Muscle layer of duodenum (tissue), 2 donors: ENCODE measurements around the gene ZNF132.

Source experiments
- H3K27ac ChIP-seq: one replicate; pipeline ENCODE4 v1.7.0; 2013; ENCODE audit warnings: mild to moderate bottlenecking, low read length
- H3K27me3 ChIP-seq: one replicate; pipeline ENCODE4 v1.7.0; 2013; ENCODE audit warnings: low read depth, mild to moderate bottlenecking, control low read depth, low read length
- H3K36me3 ChIP-seq, 2 donors: one replicate each; pipeline ENCODE4 v1.7.0; 2013; ENCODE audit warnings: low read length in 2 of 2, control low read depth in 1 of 2, mild to moderate bottlenecking in 1 of 2; ENCODE audit not compliant: insufficient read depth in 2 of 2, control insufficient read depth in 1 of 2
- H3K4me1 ChIP-seq, 2 donors: one replicate each; pipeline ENCODE4 v1.7.0; 2013; ENCODE audit warnings: low read length in 2 of 2, mild to moderate bottlenecking in 2 of 2, control low read depth in 1 of 2, moderate library complexity in 1 of 2; ENCODE audit not compliant: insufficient read depth in 2 of 2, control insufficient read depth in 1 of 2
- H3K4me3 ChIP-seq, 2 donors: one replicate each; pipeline ENCODE4 v1.7.0; 2013; ENCODE audit warnings: low read length in 2 of 2, low read depth in 1 of 2, mild to moderate bottlenecking in 1 of 2
- H3K9me3 ChIP-seq, 2 donors: one replicate each; pipeline ENCODE4 v1.7.0; 2013; ENCODE audit warnings: low read length in 2 of 2, control low read depth in 1 of 2, mild to moderate bottlenecking in 1 of 2; ENCODE audit not compliant: control insufficient read depth in 1 of 2
- donor health status: healthy.

The ZNF132 gene

DNA sequence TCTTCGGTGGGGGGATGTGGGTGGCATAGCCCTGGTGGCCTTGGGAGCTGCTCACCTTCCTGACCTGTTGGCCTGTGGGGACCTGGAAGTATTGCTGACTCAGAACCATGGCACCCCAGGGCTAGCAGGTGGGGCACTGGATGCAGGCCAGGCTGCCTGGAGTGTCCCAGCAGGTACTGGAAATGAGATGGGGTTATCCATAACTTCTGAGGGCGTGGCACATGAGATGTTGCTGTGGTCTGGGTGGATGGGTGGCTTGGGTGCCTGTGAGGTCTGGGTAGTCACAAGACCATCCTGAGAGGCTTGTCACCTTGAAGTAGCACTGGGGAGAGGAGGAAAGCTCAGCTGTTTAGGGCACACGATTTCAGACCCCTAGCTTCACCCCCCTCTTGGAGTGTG is 45.1 kb downstream of the ZNF132 start:
- peaks cover 30 to 33% of the 10 kb centered on the region in 2 donors for H3K36me3 ChIP-seq
- no peak overlapping the region for H3K4me3 ChIP-seq
- peaks cover 0 to 3% of the 10 kb centered on the region in 2 donors for H3K4me1 ChIP-seq
- no peak overlapping the region for H3K27ac ChIP-seq
- H3K9me3 ChIP-seq: no peaks in the 10 kb centered on the region
- H3K27me3 ChIP-seq: peaks cover 20% of the 10 kb centered on the region

DNA sequence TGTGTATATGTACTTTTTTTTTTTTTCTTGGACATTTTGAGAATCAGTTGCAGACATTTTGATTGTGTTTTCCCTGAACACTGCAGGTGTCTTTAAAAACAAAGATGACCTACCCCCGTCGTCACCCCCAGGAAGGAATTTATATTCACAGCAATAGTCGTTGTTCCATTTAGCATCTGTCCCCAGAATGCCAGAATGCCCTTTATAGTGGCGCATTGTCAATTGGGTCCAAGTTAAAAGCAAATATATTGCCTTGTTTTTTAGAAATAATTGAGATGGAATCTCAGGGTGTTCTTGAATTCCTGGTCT is 46.3 kb downstream of the ZNF132 start:
- Histone ChIP-seq H3K4me1 (peaks cover 0 to 3% of the 10 kb centered on the region in 2 donors), H3K27ac (no peak overlapping the region), H3K4me3 (no peak overlapping the region), H3K36me3 (peaks cover 35 to 38% of the 10 kb centered on the region in 2 donors), H3K27me3 (peaks cover 20% of the 10 kb centered on the region), H3K9me3 (no peaks in the 10 kb centered on the region)

GRCh38 chr19:58392945-58393724 is 46.8 kb downstream of the ZNF132 start:
- H3K36me3 ChIP-seq: peaks cover 35 to 38% of the 10 kb centered on the region in 2 donors
- H3K27me3 ChIP-seq: peaks cover 20% of the 10 kb centered on the region
- H3K4me1 ChIP-seq: peaks cover 0 to 6% of the 10 kb centered on the region in 2 donors
- H3K4me3 ChIP-seq: no peak overlapping the region
- no peak overlapping the region for H3K27ac ChIP-seq
- no peaks in the 10 kb centered on the region for H3K9me3 ChIP-seq

DNA sequence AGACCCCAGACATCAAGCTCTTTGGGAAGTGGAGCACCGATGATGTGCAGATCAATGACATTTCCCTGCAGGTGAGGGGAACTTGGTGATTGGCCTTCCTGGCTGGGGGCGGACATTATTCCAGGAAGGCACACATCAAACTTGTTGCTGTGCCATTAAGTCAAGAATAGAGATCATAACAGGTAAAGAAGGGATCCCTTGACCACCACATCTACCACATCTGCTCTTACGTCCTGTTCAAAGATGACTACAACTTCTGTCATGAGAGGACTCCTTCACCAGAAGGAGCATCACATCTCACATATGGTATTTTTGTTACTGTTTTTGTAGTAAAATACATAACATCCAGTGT is 51.8 kb downstream of the ZNF132 start:
- peak overlapping the region; percentile 87 to 98 for H3K4me3 ChIP-seq
- peaks cover 5 to 25% of the 10 kb centered on the region in 2 donors for H3K4me1 ChIP-seq
- H3K27me3 ChIP-seq: no peaks in the 10 kb centered on the region
- no peaks in the 10 kb centered on the region for H3K9me3 ChIP-seq
- H3K27ac ChIP-seq: no peak overlapping the region
- H3K36me3 ChIP-seq: peaks cover 15 to 20% of the 10 kb centered on the region in 2 donors

GRCh38 chr19:58387338-58388174 is 52.4 kb downstream of the ZNF132 start:
- no peaks in the 10 kb centered on the region for H3K9me3 ChIP-seq
- H3K4me1 ChIP-seq: peaks cover 5 to 25% of the 10 kb centered on the region in 2 donors
- H3K27ac ChIP-seq: peak overlapping the region; percentile 98
- H3K27me3 ChIP-seq: no peaks in the 10 kb centered on the region
- peaks cover 9 to 14% of the 10 kb centered on the region in 2 donors for H3K36me3 ChIP-seq
- peak overlapping the region; percentile 87 to 98 for H3K4me3 ChIP-seq

- Histone ChIP-seq H3K27me3 (no peaks in the 10 kb centered on the region), H3K4me1 (peaks cover 9 to 31% of the 10 kb centered on the region in 2 donors), H3K36me3 (peaks cover 9 to 12% of the 10 kb centered on the region in 2 donors), H3K4me3 (peak within 1 kb of the TSS; percentile 87 to 98), H3K9me3 (no peaks in the 10 kb centered on the region), H3K27ac (peak within 1 kb of the TSS; percentile 98)
Observed at GRCh38 chr19:58386576-58387337, 53.2 kb downstream of the ZNF132 start, which contains the start of gene RPS5. Gene RPS5 (plus strand): TSS chr19:58387269. CDS start chr19:58388138, 869 bp downstream.

GRCh38 chr19:58385891-58386575 is 53.9 kb downstream of the ZNF132 start:
- H3K4me1 ChIP-seq: peaks cover 9 to 35% of the 10 kb centered on the region in 2 donors
- H3K4me3 ChIP-seq: peak overlapping the region; percentile 87 to 98
- peaks cover 9 to 12% of the 10 kb centered on the region in 2 donors for H3K36me3 ChIP-seq
- H3K9me3 ChIP-seq: no peaks in the 10 kb centered on the region
- H3K27ac ChIP-seq: peak overlapping the region; percentile 98
- no peaks in the 10 kb centered on the region for H3K27me3 ChIP-seq

DNA sequence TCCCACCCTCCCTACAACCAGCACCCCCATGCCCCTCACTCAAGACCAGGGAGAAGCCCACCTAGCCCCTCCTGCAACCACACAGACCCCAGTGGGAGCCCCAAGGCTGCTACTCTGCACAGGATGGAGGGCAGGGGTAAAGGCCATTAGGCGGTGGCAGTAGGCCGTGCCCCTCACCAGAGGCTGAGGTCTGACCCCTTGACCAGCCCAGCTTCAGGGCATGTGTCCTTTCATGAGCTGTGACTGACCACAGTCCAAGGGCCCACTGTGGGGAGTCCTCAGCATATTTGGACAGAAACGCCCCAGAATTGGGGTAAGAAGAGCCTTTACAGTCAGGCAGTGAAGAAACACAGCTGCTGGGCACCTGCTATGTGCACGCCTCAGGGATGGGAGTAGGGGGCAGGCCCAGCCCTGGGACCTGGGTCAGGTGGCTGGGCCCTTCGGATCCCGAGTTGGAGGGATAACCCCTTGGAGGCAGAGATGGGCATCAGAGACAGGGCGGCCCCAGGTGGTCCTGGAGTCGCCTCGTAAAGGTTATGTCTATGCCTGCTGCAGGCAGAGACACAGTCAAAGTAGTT is 54.6 kb downstream of the ZNF132 start:
- H3K36me3 ChIP-seq: peaks cover 5 to 9% of the 10 kb centered on the region in 2 donors
- peaks cover 9 to 36% of the 10 kb centered on the region in 2 donors for H3K4me1 ChIP-seq
- H3K27ac ChIP-seq: peak overlapping the region; percentile 98
- H3K9me3 ChIP-seq: no peaks in the 10 kb centered on the region
- H3K27me3 ChIP-seq: no peaks in the 10 kb centered on the region
- peak overlapping the region; percentile 87 to 98 for H3K4me3 ChIP-seq

DNA sequence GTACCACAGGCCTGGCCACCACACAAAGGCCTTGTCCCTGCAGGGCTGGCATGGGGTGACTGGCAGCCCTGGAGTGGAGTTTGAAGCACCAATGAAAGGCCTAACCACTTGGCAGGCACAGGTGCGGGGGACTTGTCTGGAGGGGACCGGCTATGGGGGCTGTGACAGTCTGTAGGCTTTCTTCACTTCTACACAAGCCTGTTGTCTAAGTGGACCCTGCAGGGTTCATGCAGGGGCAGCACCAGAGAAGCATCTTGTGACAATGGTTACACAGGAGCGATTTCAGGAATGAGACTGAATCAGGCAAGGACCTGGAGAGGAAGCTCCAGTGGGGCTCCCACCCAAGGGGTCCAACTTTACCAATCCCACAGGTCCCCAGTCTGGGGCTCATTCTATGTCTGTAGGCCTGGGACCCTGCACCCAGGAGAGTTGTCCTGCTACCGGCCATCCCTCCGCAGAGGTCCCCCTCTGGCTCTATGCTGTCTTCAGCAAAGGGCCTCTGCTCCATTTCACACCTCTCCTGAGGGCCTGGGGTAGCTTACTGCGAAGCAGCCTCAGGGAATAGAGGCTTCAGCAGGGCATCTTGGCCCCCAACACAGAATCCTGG is 56.9 kb downstream of the ZNF132 start:
- Histone ChIP-seq H3K27ac (no peak overlapping the region), H3K4me1 (peaks cover 12 to 45% of the 10 kb centered on the region in 2 donors)

More for the DNA sequence above, 56.9 kb downstream of the ZNF132 start:
- H3K27me3 ChIP-seq: no peaks in the 10 kb centered on the region
- peaks cover 0 to 3% of the 10 kb centered on the region in 2 donors for H3K36me3 ChIP-seq
- no peak overlapping the region for H3K4me3 ChIP-seq
- H3K9me3 ChIP-seq: no peaks in the 10 kb centered on the region
